Activated naive CD4-positive, alpha-beta T cell treated with anti-CD3 and anti-CD28 coated beads, Interleukin-2, amount 50 U/mL, for 72 hours (primary cell): ENCODE measurements around the gene COL20A1. TPM values are rescaled to one million over a fixed set of nuclear protein-coding genes. Genes with fewer than 3 reads are reported as not detected.

Experiments used
- ATAC-seq, 2 donors: fragments of 150-1000 bp; cut with Tn5 transposase; 2 replicates each; pipeline ENCODE4 v1.10.0; 2021; ENCODE audit warnings: mild to moderate bottlenecking in 2 of 2, moderate library complexity in 2 of 2
- DNase-seq, 2 donors: peaks; one replicate each; pipeline ENCODE4 v3.0.0; 2021 to 2022; ENCODE audit warnings: low spot score in 2 of 2
- H3K27ac Mint-ChIP-seq, 2 donors: one replicate each; pipeline ENCODE4 v1.8.0; 2022; ENCODE audit warnings: mild to moderate bottlenecking in 2 of 2, mixed read lengths in 2 of 2
- H3K36me3 Mint-ChIP-seq, 2 donors: one replicate each; pipeline ENCODE4 v1.8.0; 2022; ENCODE audit warnings: mixed read lengths in 2 of 2
- H3K9me3 Mint-ChIP-seq, 2 donors: one replicate each; pipeline ENCODE4 v1.8.0; 2022; ENCODE audit warnings: mixed read lengths in 2 of 2
- total RNA-seq, 2 donors: library from RNA; stranded (reverse); gene quantifications; one replicate each; pipeline ENCODE4 v1.2.3, GENCODE V29; 2022

Gene COL20A1
- total RNA-seq, 2 donors from 2014 or later, result 0.09 TPM; not detected in 1

DNA sequence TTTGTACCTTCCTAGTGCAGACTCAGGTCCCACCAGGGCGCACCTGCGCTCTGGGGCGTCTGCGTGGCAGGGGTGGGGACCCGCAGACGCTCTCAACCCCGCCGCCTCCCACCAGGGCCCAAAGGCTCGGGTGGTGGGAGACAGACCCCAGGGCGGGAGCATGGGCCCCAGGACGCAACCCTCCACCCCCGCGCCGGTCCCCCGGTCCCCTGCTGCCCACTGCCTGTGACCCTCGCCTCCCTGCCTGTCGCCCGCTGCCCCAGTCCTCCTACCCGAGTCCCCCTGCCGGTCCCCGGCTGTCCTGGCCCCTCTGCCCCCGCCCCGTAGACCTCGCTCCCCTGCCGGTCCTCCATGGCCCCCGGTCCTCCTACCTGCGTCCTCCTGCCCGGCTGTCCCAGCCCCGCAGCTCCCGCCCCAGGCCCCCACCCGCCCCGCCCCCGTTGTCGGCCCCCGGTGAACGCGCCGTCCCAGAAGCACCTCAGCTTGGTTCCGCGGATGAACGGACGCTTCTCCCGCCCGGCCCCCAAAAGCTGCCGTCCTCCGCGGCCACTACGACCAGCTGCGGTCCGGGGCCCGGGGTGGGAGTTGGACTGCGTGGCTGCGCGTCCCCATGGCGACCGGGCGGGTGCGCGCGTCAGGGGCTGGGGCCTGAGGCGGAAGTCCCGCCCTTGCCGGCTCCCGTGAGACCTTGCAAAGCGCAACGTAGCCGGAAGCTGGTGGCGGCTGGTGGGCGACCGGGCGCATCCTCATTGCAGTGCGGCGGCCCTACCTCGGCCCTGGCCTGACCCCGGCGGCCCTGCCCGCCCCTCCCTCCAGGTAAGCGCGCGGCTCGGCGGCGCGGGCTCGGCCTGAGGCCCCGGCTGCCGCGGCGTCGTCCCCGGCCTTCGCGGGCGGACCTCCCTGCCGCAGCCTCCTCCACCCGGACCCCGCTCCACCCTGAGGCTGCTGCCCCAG, 20.6 kb upstream of the COL20A1 start, which contains the start of gene ARFGAP1:
Gene ARFGAP1 (plus strand): TSS at position 709 of the 954 bp plus-strand sequence. CDS start 2,768 bp downstream, outside the sequence.
- H3K9me3 Mint-ChIP-seq, result no peaks in the 10 kb centered on the region
- DNase-seq (peak; percentile 88), ATAC-seq (peak; percentile 99)
- H3K27ac Mint-ChIP-seq, result peak within 1 kb of the TSS; percentile 92 to 99
- H3K36me3 Mint-ChIP-seq, result peaks cover 8 to 9% of the 10 kb centered on the region in 2 donors

DNA sequence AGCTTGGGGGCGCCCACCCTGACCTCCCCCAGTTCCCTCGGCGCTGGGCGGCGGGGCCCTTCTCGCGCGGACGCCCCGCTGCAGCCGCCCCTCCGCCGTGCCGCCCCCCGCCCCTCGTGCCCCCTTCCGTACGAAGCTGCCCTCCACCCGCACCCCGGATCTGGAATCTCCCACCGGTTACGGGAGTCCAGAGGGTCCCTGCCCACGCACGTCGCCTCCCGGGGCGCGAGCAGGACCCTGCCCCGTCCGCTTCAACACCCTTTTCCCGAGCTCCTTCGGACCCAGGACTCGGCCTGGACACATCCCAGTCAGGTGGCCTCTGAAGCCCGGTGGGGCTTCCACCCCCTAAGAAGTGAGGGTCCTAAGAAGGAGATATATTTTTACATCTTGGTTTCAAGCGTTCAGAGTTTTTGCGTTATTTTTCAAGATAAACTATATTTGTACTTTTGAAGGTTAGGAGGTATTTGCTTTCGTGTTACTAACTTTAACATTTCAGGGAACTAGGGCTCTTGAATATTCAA, 19.9 kb upstream of the COL20A1 start:
- H3K27ac Mint-ChIP-seq, result peak overlapping the region; percentile 92 to 99
- no peak for ATAC-seq
- peaks cover 8 to 9% of the 10 kb centered on the region in 2 donors for H3K36me3 Mint-ChIP-seq
- H3K9me3 Mint-ChIP-seq, result no peaks in the 10 kb centered on the region
- DNase-seq, result no peak

DNA sequence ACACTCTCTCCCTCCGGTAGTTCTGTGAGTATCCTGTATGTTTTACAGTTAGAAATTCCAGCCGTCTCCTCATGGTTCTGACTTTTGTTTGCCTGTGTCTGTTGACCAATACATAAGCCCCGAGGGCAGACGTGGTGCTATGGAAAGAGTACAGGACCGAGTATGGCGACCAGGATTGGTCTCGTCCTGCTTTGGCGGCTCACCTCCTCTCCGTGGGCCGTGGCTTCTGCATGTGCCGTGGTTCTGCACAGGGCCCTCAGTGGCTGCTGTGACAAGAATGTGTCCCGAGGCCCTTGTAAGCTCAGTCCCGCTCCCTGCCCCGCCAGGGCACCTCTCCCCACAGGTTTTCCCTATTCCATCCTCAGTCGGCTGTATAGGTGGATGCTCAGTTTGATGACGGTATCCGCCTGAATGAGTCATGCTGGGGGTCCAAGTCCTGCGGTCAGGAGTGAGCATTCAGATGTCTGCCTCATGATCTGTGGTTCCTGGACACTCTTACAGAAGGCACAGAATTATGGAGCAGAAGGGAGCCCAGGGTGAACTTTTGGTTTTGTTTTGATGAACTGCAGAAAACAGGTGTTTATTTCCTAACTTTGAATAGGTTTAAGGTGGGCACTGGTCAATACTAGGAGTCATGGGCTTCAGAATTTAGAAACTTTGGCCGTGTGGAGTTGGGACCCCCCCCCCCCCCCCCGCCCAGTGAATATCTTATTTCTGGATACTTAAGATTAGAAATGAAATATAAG, 19.2 kb upstream of the COL20A1 start:
- peak overlapping the region; percentile 92 to 99 for H3K27ac Mint-ChIP-seq
- ATAC-seq, result no peak
- no peaks in the 10 kb centered on the region for H3K9me3 Mint-ChIP-seq
- no peak for DNase-seq
- H3K36me3 Mint-ChIP-seq, result peaks cover 8 to 9% of the 10 kb centered on the region in 2 donors

DNA sequence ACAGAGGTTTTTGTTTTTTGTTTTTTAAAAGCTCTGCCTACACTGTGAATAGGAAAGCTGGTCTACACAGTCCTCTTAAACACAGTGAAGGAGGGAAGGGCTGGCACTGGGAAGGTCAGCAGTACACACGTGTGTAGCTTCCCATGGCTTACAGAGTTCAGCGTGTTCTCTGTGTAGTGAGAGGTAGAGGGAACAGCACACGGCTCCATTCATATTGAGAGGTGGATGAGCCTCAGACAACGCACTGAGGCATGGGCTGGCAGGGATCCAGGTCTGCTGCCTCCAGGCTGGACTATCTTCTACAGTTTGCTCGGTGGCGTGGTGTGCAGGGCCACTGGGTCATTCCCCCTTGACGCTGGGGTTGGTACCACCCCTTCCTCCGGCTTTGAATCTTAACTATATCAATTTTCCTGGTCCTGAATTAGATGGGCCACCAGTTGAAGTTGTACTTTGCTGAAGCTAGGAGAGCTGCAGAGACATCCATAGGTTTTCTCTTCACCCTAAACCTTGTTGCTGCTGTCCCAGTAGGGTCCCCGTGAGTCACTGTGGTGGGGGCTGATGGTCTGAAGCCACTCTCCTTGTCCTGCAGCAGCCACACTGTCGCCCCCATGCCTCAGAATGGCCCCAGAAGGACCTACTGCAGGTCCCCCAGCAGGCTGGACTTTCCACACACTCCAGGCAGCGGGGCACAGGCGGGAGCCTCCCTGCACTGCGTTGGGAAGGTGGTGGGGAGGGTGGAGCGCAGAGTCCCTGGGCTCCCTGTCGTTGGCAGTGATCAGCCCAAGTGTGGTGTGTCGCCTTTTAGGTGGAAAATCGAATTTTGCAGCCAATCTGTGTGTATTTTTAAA, 18.4 kb upstream of the COL20A1 start:
- H3K27ac Mint-ChIP-seq, result peak overlapping the region in 1 of 2 donors; percentile 72
- no peaks in the 10 kb centered on the region for H3K9me3 Mint-ChIP-seq
- H3K36me3 Mint-ChIP-seq, result peaks cover 8 to 9% of the 10 kb centered on the region in 2 donors
- ATAC-seq (no peak), DNase-seq (no peak)

DNA sequence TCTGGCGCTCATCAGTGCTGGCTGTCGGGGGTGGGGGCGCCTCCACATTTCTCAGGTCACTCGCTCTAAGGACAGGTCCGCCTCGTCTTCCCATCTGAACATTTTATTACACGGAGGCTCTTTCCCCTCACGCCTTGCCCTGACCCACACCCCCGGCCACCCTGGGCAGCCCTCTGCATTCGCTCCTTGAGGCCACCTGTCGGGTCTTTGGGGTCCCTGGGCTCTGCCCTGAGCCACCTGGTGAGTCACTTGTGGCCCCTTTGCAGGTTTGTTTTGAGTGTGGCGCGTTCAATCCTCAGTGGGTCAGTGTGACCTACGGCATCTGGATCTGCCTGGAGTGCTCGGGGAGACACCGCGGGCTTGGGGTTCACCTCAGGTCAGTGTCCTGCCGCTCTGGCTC, 17.2 kb upstream of the COL20A1 start:
- no peak for ATAC-seq
- H3K27ac Mint-ChIP-seq, result no peak overlapping the region
- DNase-seq, result no peak
- H3K36me3 Mint-ChIP-seq, result peaks cover 8 to 9% of the 10 kb centered on the region in 2 donors
- no peaks in the 10 kb centered on the region for H3K9me3 Mint-ChIP-seq

DNA sequence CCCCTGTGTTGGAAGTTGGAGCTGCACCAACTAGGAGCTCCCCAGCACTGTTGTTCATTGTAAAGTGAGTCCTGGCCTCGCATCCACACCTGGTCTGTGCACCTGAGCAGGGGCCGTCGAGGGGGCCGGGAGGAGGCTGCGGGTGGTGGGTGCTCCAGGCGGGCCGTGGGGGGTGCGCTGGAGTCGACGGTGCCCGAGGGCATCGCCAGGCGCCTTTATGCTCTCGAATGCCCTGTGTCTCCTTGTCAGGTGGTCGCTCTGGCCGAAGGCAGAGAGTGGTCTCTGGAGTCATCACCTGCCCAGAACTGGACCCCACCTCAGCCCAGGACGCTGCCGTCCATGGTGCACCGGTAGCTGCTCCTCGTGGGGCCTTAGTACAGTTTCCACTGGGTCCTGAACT, 16.0 kb upstream of the COL20A1 start:
- peak overlapping the region in 1 of 2 donors; percentile 40 for H3K27ac Mint-ChIP-seq

DNA sequence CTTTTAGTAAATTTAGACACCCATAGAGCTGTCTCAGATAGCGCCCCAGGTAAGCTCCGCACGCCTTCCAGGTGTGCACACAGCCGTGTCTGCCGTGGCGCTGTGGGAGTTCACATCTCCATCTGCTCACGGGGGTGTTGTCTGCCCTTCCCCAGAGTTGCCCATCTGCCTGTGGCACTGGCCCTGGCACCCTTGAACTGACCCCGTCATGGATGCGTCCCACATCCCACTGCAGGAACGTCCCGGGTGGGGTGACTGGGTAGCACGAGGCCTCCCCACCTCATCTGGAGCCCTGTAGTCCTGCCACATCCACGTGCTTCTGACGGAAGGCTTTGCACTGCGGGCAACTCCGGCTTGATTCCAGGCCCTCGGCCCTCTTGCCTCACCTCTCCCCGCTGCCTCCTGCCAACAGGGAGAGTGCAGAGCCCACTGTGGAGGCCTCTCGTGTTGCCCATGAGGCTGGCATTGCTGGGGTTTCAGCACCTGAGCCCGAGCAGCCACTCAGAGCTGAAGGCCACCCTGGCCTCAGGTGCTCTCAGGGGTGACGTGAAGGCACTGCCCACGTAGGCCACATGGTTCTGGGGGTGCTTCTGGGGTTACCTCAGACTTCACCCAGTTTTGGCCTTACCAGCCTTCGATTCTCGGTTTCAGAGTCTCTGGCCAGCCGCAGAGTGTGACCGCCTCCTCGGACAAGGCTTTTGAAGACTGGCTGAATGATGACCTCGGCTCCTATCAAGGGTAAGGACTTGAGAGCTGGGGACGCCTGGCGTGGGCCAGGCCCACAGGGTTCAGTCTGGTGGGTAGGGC, 15.3 kb upstream of the COL20A1 start:
- no peak for DNase-seq
- H3K9me3 Mint-ChIP-seq, result no peaks in the 10 kb centered on the region
- H3K27ac Mint-ChIP-seq, result no peak overlapping the region
- ATAC-seq, result no peak
- peaks cover 8 to 9% of the 10 kb centered on the region in 2 donors for H3K36me3 Mint-ChIP-seq

More for the DNA sequence above, 16.0 kb upstream of the COL20A1 start:
- Mint-ChIP-seq H3K36me3 (peaks cover 8 to 9% of the 10 kb centered on the region in 2 donors), H3K9me3 (no peaks in the 10 kb centered on the region)
- ATAC-seq (no peak), DNase-seq (no peak)

DNA sequence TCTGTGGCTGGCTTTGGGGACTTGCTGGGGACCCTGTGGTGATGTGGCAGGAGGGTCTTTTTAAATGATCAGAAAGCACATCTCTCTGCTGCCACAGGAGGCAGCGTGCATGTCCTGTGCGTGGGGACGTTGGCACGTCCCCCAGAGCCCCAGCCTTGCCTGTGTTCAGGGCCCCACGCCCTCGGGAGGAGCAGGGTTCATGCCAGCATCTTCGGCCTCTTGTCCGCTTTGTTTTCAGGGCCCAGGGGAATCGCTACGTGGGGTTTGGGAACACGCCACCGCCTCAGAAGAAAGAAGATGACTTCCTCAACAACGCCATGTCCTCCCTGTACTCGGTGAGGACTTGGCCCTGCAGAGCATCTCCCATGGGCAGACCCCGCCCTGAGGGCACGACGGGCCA, 14.3 kb upstream of the COL20A1 start:
- Mint-ChIP-seq H3K27ac (no peak overlapping the region), H3K9me3 (no peaks in the 10 kb centered on the region), H3K36me3 (peaks cover 2% of the 10 kb centered on the region in 2 donors)
- DNase-seq (no peak), ATAC-seq (no peak)

DNA sequence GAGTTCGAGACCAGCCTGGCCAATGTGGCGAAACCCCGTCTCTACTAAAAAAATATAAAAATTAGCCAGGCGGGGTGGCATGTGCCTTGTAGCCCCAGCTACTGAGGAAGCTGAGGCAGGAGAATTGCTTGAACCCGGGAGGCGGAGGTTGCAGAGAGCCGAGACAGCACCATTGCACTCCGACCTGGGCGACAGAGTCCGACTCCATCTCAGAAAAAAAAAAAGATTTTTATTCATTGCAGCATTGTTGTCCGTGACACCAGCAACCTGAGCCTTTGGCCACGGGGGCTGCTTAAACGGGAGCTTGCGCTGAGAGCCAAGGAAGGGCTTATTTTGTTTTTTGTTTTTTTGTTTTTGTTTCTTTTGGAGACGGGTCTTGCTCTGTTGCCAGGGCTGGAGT, 13.1 kb upstream of the COL20A1 start:
- ATAC-seq, result no peak
- Mint-ChIP-seq H3K9me3 (no peaks in the 10 kb centered on the region), H3K36me3 (no peaks in the 10 kb centered on the region), H3K27ac (no peak overlapping the region)
- DNase-seq, result no peak

DNA sequence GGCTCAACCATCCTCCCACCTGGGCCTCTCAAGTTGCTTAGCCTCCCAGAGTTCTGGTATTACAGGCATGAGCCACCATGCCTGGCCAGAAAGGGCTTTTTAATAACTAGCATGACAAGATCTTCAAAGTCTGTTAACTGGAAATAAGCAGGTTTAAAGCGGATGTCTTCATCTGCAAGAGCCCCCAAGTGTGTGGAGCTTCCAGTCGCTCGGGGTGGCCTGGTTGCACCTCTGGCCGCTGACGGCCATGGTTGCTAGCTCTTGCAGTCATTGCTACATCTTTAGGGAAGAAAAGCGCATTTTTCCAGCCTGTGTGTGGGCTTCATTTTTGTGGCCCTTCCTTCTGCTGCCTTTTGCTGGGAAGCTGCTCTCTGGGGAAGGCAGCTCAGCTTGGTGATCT, 12.6 kb upstream of the COL20A1 start:
- no peak for DNase-seq
- Mint-ChIP-seq H3K9me3 (no peaks in the 10 kb centered on the region), H3K27ac (peak overlapping the region in 1 of 2 donors; percentile 88), H3K36me3 (no peaks in the 10 kb centered on the region)
- ATAC-seq, result no peak

DNA sequence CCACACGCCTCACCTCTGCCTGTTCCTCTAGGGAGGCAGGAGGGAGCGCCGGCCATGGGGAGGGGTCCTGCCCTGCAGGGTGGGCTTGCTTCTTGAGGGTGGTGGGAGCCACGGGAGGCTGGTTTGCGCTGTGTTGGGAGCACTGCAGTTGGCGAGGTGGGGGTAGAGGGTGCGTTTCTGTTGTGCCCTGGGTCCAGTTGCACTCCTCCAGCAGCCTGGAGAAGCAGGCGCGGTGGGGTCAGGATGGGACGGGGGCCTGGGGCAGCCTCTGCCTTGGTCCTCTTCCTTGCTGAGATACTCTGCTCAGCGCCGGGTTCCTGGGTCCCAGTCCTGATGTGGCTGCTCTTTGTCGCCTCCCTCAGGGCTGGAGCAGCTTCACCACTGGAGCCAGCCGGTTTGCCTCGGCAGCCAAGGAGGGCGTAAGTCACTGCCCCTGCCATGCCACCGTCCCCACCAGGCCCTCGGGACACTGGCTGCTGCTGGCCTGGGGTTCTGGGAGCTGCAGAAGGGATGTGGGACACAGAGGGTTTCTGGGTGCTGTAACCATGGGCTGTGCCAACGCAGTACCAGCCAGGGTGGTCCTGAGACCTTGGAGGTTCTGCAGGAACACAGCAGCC, 11.9 kb upstream of the COL20A1 start:
- peak overlapping the region in 1 of 2 donors; percentile 88 for H3K27ac Mint-ChIP-seq
- DNase-seq (no peak), ATAC-seq (no peak)
- no peaks in the 10 kb centered on the region for H3K9me3 Mint-ChIP-seq
- no peaks in the 10 kb centered on the region for H3K36me3 Mint-ChIP-seq

DNA sequence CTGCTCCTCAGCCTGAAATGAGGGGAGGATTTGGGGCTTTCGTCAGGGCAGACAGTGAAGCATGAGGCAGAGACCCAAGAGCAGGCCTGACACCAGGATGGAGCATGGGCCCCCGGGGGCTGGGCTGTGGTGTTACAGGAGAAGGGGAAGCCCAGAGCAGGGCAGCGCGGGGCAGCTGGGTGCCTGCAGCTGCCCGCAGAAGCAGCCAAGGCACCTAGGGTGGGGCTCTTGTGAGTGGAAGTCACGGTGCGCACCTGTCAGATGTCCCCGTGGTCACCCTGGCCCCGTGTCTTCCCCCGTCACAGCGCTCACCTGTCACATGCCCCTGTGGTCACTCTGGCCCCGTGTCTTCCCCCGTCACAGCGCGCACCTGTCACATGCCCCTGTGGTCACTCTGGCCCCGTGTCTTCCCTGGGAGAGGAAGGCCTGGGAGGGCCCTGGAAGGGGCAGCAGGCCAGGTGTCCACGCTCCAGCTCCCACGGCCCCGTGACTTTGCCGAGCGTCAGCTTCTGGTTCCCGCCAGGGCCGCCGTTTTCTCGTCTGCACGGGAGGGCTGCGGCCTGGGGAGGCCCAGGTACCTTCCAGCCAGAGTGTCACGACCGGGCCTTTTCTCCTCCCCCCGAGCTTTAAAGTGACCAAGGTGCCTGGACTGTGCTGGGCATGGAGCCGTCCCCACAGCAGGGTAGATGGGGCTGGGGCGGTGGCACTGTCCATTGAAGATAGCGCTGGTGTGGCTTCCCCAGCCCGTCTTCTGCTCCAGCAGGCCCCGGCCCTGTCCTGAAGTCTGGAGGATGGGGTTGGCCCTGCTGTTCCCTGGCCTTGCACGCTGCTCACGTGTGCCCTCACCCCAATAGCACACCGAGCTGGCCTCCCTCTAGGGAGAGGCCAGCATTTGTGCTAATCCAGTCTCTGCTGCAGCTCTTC, 11.0 kb upstream of the COL20A1 start:
- Mint-ChIP-seq H3K9me3 (no peaks in the 10 kb centered on the region), H3K27ac (no peak overlapping the region), H3K36me3 (no peaks in the 10 kb centered on the region)
- ATAC-seq (no peak), DNase-seq (no peak)

DNA sequence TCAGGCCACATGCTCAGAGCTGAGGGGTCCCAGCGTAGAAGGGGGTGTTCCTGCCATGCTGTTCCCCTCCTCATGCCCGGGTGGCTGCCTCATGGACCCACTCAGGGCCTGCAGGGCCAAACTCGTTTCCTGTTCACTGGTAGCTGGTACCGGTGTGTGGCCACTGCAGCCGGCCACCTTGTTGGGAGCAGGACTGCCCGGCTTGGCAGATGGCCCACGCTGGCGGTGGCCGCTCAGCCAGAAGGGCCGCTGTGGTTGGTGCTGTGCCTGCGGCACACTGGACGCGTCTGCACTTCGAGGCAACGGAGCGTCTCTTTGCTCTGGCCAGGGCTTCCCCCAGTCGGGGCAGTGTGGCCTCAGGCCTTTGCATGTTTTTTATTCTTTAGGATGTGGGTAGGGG, 10.0 kb upstream of the COL20A1 start:
- ATAC-seq (no peak), DNase-seq (no peak)
- Mint-ChIP-seq H3K36me3 (no peaks in the 10 kb centered on the region), H3K9me3 (no peaks in the 10 kb centered on the region), H3K27ac (no peak overlapping the region)

DNA sequence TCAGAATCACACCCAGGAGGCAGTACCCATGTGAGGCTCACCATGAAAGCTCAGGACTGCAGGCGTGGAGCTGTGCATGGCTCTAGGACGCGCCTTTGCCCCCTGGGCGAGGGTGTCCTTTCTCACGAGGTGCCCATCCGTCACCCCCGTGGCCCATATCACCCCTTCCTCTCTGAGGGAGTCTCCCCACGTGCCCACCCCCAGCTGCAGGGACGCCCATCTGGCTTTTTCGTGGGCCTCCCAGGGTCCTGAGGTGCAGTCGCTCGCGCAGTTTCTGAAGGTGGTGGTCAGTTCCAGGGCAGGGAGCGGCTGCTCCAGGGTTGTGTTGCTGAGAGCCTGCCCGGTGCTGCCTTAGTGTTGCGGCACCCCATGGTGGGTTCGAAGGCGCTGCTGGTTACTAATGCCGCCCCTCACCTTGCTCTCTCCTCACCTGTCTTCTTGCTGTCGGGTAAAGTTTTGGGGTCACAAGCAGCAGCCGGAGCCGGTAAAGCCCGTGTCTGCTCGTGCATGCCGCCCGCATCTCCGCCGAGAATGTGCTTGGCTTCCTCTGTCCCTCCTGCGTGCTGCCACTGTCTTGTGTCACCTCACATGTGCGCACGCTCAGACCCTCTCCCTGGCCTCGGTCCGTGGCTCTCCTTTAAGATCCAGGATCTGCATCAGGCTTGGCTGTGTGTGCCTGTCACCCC, 9.4 kb upstream of the COL20A1 start:
- Mint-ChIP-seq H3K27ac (peak overlapping the region; percentile 27 to 86), H3K9me3 (no peaks in the 10 kb centered on the region), H3K36me3 (no peaks in the 10 kb centered on the region)
- DNase-seq (no peak), ATAC-seq (peak in 1 of 2 donors; percentile 17)
